ENCODE results near the gene NFKBIB.

The NFKBIB gene

DNA sequence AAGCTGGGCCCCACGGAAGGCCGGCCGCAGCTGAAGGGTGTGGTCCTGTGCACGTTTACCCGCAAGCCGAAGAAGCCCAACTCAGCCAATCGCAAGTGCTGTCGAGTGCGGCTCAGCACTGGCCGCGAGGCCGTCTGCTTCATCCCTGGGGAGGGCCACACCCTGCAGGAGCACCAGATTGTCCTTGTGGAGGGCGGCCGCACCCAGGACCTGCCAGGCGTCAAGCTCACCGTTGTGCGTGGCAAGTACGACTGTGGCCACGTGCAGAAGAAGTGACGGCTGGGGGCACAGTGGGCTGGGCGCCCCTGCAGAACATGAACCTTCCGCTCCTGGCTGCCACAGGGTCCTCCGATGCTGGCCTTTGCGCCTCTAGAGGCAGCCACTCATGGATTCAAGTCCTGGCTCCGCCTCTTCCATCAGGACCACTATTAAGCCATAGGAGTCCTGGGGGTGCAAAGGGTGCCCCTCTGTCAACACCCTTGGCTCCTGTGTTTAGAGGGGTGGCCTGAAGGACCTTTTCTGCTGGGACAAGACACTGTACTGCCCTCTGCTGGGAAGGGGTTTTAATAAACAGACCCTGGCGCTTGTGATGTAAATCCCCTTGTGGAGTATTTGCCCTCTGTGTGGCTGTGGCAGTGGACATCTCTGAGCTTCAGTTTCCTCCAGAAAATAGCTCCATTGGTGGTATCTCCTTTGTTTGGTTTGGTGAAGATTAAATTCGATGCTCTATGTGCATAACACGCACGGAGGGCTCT is 32.8 kb downstream of the NFKBIB start:
- no peak for TF ChIP-seq TEAD4 (IDR thresholded peaks at IDR 0.05)
- TF ChIP-seq FOXM1 (IDR thresholded peaks at IDR 0.05; ENCODE audit: borderline replicate concordance, low read depth): no peak
- no peak for TF ChIP-seq TAF1 (IDR thresholded peaks at IDR 0.05; ENCODE audit: low read depth)
- TF ChIP-seq ZBTB7A (IDR thresholded peaks at IDR 0.05; ENCODE audit: low read depth): no peak
- no peak for TF ChIP-seq CEBPB (IDR thresholded peaks at IDR 0.05)
- TF ChIP-seq EP300 (IDR thresholded peaks at IDR 0.05; ENCODE audit: borderline replicate concordance): no peak
- TF ChIP-seq CREB1 (IDR thresholded peaks at IDR 0.05; ENCODE audit: low read depth): no peak
- TF ChIP-seq USF1 (IDR thresholded peaks at IDR 0.05): no peak
- TF ChIP-seq EGR1 (IDR thresholded peaks at IDR 0.05): no peak
- TF ChIP-seq TCF12 (IDR thresholded peaks at IDR 0.05; ENCODE audit: low read depth): no peak
- no peak for TF ChIP-seq RAD21 (IDR thresholded peaks at IDR 0.05; ENCODE audit: low read depth)
- no peak for TF ChIP-seq MAX (IDR thresholded peaks at IDR 0.05)
- TF ChIP-seq NFIC (IDR thresholded peaks at IDR 0.05): no peak
- no peak for TF ChIP-seq YY1 (IDR thresholded peaks at IDR 0.05; ENCODE audit: low read depth)
- TF ChIP-seq, protein P1, sequence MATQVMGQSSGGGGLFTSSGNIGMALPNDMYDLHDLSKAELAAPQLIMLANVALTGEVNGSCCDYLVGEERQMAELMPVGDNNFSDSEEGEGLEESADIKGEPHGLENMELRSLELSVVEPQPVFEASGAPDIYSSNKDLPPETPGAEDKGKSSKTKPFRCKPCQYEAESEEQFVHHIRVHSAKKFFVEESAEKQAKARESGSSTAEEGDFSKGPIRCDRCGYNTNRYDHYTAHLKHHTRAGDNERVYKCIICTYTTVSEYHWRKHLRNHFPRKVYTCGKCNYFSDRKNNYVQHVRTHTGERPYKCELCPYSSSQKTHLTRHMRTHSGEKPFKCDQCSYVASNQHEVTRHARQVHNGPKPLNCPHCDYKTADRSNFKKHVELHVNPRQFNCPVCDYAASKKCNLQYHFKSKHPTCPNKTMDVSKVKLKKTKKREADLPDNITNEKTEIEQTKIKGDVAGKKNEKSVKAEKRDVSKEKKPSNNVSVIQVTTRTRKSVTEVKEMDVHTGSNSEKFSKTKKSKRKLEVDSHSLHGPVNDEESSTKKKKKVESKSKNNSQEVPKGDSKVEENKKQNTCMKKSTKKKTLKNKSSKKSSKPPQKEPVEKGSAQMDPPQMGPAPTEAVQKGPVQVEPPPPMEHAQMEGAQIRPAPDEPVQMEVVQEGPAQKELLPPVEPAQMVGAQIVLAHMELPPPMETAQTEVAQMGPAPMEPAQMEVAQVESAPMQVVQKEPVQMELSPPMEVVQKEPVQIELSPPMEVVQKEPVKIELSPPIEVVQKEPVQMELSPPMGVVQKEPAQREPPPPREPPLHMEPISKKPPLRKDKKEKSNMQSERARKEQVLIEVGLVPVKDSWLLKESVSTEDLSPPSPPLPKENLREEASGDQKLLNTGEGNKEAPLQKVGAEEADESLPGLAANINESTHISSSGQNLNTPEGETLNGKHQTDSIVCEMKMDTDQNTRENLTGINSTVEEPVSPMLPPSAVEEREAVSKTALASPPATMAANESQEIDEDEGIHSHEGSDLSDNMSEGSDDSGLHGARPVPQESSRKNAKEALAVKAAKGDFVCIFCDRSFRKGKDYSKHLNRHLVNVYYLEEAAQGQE (IDR thresholded peaks at IDR 0.05; ENCODE audit: low read depth): no peak

GRCh38 chr19:38933544-38933943 is 33.8 kb downstream of the NFKBIB start:
- TF ChIP-seq TCF12 (IDR thresholded peaks at IDR 0.05; ENCODE audit: low read depth) (no peak), YY1 (IDR thresholded peaks at IDR 0.05; ENCODE audit: low read depth) (no peak), USF1 (IDR thresholded peaks at IDR 0.05) (no peak), TAF1 (IDR thresholded peaks at IDR 0.05; ENCODE audit: low read depth) (no peak), CREB1 (IDR thresholded peaks at IDR 0.05; ENCODE audit: low read depth) (no peak), ZBTB7A (IDR thresholded peaks at IDR 0.05; ENCODE audit: low read depth) (no peak), FOXM1 (IDR thresholded peaks at IDR 0.05; ENCODE audit: borderline replicate concordance, low read depth) (no peak), EGR1 (IDR thresholded peaks at IDR 0.05) (no peak), RAD21 (IDR thresholded peaks at IDR 0.05; ENCODE audit: low read depth) (no peak)
- TF ChIP-seq, protein P1 (IDR thresholded peaks at IDR 0.05; ENCODE audit: low read depth): no peak

GRCh38 chr19:38939957-38940356 is 40.2 kb downstream of the NFKBIB start:
- TF ChIP-seq RAD21 (IDR thresholded peaks at IDR 0.05; ENCODE audit: low read depth) (no peak), MAX (IDR thresholded peaks at IDR 0.05) (no peak), TAF1 (IDR thresholded peaks at IDR 0.05; ENCODE audit: low read depth) (no peak), NFIC (IDR thresholded peaks at IDR 0.05) (no peak), USF1 (IDR thresholded peaks at IDR 0.05) (no peak), EP300 (IDR thresholded peaks at IDR 0.05; ENCODE audit: borderline replicate concordance) (no peak), CREB1 (IDR thresholded peaks at IDR 0.05; ENCODE audit: low read depth) (no peak), ZBTB7A (IDR thresholded peaks at IDR 0.05; ENCODE audit: low read depth) (no peak), EGR1 (IDR thresholded peaks at IDR 0.05) (no peak)

DNA sequence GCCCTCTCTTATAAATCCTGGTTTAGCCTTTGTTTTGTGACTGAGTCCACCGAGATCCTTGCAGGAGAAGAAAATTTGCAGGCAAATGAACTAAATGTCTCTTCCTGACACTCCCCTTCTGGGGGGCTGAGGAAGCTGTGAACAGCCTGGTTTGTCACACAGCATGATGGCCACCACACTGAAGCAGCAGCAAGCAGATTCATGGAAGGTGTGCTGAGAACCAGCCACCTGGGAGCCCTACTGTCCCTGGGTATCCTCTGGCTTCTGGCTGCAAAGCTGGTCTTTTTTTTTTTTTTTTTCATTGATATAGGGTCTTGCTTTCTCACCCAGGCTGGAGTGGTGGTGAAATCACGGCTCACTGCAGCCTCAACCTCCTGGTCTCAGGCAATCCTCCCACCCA is 42.2 kb downstream of the NFKBIB start:
- no peak for TF ChIP-seq EGR1 (IDR thresholded peaks at IDR 0.05)
- TF ChIP-seq CEBPB (IDR thresholded peaks at IDR 0.05): no peak
- TF ChIP-seq, protein P1 (IDR thresholded peaks at IDR 0.05; ENCODE audit: low read depth): no peak
- TF ChIP-seq YY1 (IDR thresholded peaks at IDR 0.05; ENCODE audit: low read depth): no peak
- TF ChIP-seq ZBTB7A (IDR thresholded peaks at IDR 0.05; ENCODE audit: low read depth): no peak
- no peak for TF ChIP-seq EP300 (IDR thresholded peaks at IDR 0.05; ENCODE audit: borderline replicate concordance)
- no peak for TF ChIP-seq TAF1 (IDR thresholded peaks at IDR 0.05; ENCODE audit: low read depth)
- TF ChIP-seq TEAD4 (IDR thresholded peaks at IDR 0.05): no peak
- TF ChIP-seq TCF12 (IDR thresholded peaks at IDR 0.05; ENCODE audit: low read depth): no peak
- no peak for TF ChIP-seq CREB1 (IDR thresholded peaks at IDR 0.05; ENCODE audit: low read depth)
- TF ChIP-seq NFIC (IDR thresholded peaks at IDR 0.05): no peak
- no peak for TF ChIP-seq FOXM1 (IDR thresholded peaks at IDR 0.05; ENCODE audit: borderline replicate concordance, low read depth)
- no peak for TF ChIP-seq RAD21 (IDR thresholded peaks at IDR 0.05; ENCODE audit: low read depth)
- TF ChIP-seq MAX (IDR thresholded peaks at IDR 0.05): no peak
- no peak for TF ChIP-seq USF1 (IDR thresholded peaks at IDR 0.05)

Data from Ishikawa (cell line).